AG08395 (cell line): ENCODE measurements around the gene ATP2A3.
"Not testable (repeated sequence)": the region's sequence is repeated elsewhere in the genome, so short reads cannot be mapped to it uniquely, and the experiment has no call there.

Experiments
- DNase-seq: peaks from one replicate; pipeline ENCODE4 v3.0.0; 2012; ENCODE audit warnings: mixed read lengths, low spot score

The ATP2A3 gene

GRCh38 chr17:3991699-3992098, 27.5 kb upstream of the ATP2A3 start:
- DNase-seq, result not testable (repeated sequence)

DNA sequence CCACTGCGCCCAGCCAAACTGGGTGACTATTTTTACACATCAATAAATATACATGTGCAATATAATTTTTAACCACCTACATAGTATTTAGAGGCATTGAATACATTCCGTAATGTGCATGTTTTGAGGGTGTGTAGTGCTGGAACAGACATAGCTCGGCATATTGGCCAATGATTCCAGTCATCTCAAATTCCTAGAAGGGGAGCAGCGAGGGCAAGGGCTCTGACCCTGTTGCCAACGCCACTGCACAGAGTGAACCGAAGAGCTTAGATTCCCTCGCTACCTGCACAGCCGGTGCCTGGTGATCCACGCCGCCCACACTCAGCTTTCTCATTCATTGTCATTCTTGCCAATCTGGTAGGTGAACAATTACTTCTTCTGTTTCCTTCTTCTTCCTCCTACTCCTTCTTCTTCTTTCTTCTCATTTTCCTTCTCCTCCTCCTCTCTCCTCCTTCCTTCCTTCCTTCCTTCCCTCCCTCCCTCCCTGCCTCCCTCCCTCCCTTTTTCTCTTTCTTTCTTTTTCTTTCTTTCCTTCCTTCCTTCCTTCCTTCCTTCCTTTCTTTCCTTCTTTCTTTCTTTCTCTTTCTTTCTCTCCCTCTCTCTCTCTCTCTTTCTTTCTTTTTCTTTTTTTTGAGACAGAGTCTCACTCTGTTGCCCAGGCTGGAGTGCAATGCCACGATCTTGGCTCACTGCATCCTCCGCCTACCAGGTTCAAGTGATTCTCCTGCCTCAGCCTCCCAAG, 26.3 kb upstream of the ATP2A3 start:
- no peak for DNase-seq

- DNase-seq, result no peak
These were observed 25.0 kb upstream of the ATP2A3 start for GRCh38 chr17:3989041-3989886.

GRCh38 chr17:3988297-3989040, 24.2 kb upstream of the ATP2A3 start:
- DNase-seq, result no peak

DNA sequence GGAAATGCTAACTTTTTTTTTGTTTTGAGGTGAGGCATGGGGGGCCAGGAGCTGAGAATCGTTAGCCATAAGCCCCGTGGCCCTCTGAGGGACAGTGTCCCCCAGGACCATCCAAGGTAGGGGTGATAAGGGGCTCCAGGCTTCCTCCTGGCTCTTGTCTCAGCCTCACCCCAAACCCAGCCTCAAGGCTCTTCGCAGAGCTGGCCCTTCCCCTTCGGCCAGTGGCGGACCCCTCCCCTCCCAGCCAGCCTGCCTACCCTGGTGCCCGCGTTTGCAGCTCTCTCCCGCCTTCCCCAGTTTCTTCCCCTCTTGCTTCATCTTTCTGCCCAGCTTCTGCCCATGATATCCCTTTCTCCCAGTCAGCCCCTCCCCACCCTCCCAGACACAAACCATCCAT, 22.7 kb upstream of the ATP2A3 start:
- DNase-seq, result no peak

- DNase-seq, result no peak
These were observed 22.2 kb upstream of the ATP2A3 start for GRCh38 chr17:3986270-3986938.

DNA sequence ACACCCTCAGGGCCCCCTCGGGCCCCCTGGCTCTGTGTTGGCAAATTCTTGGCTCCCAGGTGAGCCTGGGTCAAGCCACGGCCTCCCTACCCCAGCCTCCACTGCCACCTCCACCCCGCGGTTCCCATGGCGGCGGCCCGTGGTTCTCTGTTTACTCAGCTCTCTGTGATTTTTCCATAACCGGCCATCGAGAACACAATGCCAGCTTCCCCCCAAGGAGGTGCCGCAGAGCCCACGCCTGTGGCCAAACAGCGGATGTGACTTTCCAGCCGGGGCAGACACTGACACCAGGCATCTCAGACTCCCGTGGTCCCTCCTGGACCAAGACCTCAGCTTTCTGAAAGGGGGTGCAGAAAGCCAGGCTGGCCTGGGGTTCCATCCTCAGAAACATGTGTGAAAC, 21.6 kb upstream of the ATP2A3 start:
- DNase-seq, result no peak

- DNase-seq, result no peak
These were observed 19.6 kb upstream of the ATP2A3 start for GRCh38 chr17:3983606-3984484.

DNA sequence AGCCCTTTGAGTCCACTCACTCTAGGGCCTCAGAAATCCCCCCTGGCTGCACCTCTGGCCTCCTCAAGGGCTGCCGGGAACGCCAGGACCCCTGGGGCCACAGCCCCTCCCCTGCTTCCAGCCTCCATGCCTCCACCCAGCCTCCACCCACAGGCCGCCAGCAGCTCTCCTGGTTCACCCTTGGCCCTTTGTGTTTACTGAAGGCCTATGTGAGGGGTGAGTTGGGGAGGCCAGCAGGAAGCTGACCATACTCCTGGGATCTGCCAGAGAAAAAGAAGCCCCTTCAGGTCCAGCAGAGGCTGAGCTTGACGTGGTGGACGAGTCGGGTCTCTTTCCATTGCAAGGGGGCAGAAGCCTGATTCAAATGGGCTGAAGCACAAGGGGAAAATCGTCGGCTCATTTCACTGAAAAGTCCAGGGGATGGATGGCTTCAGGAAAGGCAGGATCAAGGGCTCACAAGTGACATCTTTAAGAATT, 18.3 kb upstream of the ATP2A3 start:
- no peak for DNase-seq

GRCh38 chr17:3982113-3982512, 17.9 kb upstream of the ATP2A3 start:
- DNase-seq, result no peak

- no peak for DNase-seq
These were observed 17.2 kb upstream of the ATP2A3 start for GRCh38 chr17:3981455-3981854.

- DNase-seq, result no peak
These were observed 16.3 kb upstream of the ATP2A3 start for GRCh38 chr17:3980381-3981014.

DNA sequence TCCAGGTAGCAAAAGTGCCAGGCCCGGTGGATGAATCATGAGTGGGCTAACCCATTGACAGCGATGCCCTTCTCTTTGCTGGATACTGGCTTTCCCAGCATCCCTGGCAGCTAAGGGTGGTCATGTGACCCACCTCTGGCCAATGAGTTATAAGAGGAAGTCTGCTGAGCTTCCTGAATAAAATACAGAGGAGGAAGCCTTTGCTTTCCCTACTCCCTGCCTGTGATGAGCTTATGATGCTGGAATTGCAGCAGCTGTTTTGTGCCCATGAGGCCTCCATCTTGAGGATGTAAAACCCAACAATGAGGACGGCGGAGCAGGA, 15.0 kb upstream of the ATP2A3 start:
- DNase-seq, result no peak

DNA sequence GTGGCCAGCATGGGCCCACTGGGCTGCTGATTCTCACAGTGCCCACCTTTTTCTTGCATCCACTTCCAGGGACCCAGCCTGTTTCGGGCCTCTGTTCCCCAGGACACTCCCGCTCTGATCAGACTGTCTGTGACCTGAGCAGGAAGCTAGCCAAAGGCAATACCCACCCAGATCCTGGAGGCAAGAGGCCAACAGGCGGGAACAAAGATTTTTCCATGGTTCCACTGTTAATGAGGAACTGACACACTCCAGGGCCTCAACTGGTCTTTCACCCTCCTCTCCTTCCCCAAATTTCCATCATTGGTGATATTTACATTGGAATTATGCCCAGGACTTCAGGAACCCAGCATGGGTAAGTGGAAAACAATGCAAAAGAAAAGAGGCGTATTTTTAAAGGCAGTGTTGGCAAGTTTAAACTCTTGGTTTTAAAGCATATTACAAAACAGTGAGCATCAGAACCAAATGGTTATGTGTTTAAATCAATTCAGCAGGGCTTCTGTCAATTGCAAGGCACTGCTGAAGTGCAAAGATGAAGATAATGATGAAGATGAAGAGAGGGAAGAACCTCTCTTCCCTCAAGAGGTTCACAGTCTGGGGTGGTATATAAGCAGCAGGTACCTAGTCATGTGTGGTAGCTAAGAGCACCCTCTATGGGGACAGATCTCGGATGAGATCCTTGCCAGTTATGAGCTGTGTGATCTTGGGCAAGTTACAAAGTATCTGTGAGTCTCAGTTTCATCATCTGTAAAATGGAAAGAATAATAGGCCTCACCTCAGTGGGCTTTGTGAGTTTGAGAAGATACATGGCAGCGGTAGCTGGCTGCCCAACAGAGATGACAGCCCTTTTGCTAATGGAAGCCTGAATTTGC, 14.4 kb upstream of the ATP2A3 start:
- DNase-seq, result no peak

GRCh38 chr17:3977387-3977786, 13.2 kb upstream of the ATP2A3 start:
- no peak for DNase-seq

DNA sequence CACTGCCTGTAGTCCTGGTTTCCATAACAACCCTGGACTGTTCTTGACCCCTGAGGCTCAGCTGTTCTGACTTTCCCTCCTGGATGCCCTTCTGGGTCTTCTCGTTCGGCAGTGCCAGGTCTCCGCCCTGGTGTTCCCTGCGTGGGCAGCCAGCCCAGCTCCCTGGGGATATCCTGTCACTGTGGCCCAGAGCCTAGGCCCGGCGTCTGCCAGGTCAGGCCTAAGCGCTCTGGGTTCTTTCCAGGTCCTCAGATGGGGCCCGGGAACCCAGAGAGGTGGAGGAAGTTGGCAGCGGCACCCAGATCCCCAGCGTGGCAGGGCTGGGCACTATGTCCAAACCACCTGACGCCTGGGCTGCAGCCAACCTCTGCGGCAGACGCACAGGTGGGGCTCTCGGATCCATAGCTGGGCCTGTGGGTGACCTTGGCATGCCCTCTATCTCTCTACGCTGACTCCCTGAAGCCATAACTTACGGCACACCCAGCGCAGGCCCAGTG, 12.5 kb upstream of the ATP2A3 start:
- no peak for DNase-seq

GRCh38 chr17:3974980-3975379, 10.7 kb upstream of the ATP2A3 start:
- no peak for DNase-seq

GRCh38 chr17:3974138-3974687, 10.0 kb upstream of the ATP2A3 start:
- DNase-seq, result no peak

DNA sequence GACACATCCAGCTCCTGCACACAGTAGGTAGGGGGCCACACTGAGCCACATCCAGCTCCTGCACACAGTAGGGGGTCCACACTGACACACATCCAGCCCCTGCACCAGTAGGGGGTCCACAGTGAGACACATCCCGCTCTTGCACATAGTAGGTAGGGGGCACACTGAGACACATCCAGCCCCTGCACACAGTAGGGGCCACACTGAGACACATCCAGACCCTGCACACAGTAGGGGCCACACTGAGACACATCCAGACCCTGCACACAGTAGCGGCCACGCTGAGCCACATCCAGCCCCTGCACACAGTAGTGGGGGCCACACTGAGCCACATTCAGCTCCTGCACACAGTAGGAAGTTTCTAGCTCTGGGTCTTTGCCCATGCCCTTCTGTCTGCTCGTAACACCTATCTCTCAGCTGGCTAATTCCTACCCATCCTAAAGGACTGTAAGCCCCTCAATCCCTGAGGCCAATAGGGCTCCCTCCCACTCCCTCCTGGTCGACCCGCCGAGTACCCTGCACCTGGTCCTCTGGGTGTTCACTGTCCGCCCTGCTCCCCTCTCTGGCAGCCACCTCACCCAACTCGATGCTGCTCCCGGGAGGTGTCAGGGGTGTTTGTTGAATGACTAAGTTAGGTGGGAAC, 9.4 kb upstream of the ATP2A3 start:
- no peak for DNase-seq
